Body of pancreas (tissue), 4 donors: ENCODE measurements around the gene OR4S1.

Experiments
- POLR2A ChIP-seq, 3 donors: fragments of 450-650 bp; IDR thresholded peaks; one replicate each; pipeline ENCODE4 v1.6.1; 2016; ENCODE audit warnings: antibody characterized with exemption in 3 of 3, mild to moderate bottlenecking in 2 of 3
- TF ChIP-seq, protein P1 (sequence below), 7 experiments: fragments of 450-650 bp in 4 of 7; fragments of 200-600 bp in 3 of 7; sonication (generic) in 3 of 7; IDR thresholded peaks; one replicate each; pipeline ENCODE4 v1.5.1; 2016 to 2019; ENCODE audit warnings: antibody characterized with exemption in 7 of 7

DNA sequence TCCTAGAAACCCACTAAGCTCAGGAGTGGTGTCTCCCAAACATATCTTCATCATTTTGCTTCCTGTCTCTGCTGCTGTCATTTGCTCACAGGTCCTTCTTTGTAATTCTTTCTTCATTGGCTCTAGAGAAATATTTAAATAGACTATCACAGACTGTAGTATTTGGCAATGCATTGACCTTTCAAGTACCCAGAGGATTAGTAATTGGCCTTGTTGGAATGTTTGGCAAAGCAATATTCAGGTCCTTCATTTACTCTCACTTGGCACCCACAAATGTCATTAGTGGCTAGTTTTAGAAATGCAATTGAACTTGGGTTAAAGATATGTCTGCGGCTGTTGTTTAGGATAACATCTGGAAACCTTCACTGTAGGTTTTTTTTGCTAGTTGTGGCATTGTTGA is 48.7 kb downstream of the OR4S1 start:
- TF ChIP-seq, protein P1, sequence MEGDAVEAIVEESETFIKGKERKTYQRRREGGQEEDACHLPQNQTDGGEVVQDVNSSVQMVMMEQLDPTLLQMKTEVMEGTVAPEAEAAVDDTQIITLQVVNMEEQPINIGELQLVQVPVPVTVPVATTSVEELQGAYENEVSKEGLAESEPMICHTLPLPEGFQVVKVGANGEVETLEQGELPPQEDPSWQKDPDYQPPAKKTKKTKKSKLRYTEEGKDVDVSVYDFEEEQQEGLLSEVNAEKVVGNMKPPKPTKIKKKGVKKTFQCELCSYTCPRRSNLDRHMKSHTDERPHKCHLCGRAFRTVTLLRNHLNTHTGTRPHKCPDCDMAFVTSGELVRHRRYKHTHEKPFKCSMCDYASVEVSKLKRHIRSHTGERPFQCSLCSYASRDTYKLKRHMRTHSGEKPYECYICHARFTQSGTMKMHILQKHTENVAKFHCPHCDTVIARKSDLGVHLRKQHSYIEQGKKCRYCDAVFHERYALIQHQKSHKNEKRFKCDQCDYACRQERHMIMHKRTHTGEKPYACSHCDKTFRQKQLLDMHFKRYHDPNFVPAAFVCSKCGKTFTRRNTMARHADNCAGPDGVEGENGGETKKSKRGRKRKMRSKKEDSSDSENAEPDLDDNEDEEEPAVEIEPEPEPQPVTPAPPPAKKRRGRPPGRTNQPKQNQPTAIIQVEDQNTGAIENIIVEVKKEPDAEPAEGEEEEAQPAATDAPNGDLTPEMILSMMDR (IDR thresholded peaks at IDR 0.05), result no peak
- no peak for TF ChIP-seq POLR2A (IDR thresholded peaks at IDR 0.05)
